GM19397 (cell line): ENCODE data around the gene EXOC6B.
A peak's percentile ranks its signal among the peaks of the same experiment; 100 is the strongest.

Experiments
- ATAC-seq: cut with Tn5 transposase; IDR thresholded peaks from one replicate; pipeline ENCODE4 v1.9.1; 2021; ENCODE audit warnings: mild to moderate bottlenecking, moderate library complexity; ENCODE audit not compliant: unreplicated experiment

EXOC6B gene

GRCh38 chr2:72825257-72826155 is at the start of gene EXOC6B:
Gene EXOC6B, minus strand, starts transcription at chr2:72826033.
- peak; percentile 97 for ATAC-seq

DNA sequence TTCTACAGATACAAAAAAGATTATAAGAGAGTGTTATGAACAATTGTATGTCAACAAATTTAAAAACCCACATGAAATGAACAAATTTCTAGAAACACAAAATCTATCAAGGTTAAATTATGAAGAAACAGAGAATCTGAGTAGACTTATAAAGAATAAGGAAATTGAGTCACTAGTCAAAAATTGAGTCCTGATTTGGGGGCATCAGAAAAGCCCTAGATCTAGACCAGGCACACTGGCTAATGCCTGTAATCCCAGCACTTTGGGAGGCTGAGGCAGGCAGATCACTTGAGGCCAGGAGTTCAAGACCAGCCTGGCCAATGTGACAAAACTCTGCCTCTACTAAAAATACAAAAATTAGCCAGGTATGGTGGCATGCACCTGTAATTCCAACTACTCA is 46.0 kb upstream of the EXOC6B start:
- no peak for ATAC-seq

GRCh38 chr2:72871060-72871459 is 45.2 kb upstream of the EXOC6B start:
- no peak for ATAC-seq

DNA sequence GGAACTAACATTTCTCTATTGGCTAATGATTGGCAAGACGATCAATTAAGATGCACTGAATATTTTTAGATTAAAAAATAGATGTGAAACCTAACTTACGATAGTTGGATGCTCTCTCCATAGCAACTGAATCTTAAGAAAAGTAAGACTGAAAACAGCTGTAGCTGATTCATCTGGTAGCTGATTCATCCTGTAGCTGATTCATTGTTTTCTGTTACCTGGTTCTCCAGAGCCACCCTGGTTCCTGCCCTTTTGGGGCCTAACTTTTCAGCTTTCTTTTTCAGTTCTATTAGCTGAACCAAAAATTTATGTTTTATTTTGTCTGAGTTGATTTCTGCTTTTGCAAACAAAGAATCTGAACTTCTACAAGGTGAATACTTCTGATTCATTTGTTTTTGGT is 38.7 kb upstream of the EXOC6B start:
- no peak for ATAC-seq

GRCh38 chr2:72863046-72863445 is 37.2 kb upstream of the EXOC6B start:
- no peak for ATAC-seq

DNA sequence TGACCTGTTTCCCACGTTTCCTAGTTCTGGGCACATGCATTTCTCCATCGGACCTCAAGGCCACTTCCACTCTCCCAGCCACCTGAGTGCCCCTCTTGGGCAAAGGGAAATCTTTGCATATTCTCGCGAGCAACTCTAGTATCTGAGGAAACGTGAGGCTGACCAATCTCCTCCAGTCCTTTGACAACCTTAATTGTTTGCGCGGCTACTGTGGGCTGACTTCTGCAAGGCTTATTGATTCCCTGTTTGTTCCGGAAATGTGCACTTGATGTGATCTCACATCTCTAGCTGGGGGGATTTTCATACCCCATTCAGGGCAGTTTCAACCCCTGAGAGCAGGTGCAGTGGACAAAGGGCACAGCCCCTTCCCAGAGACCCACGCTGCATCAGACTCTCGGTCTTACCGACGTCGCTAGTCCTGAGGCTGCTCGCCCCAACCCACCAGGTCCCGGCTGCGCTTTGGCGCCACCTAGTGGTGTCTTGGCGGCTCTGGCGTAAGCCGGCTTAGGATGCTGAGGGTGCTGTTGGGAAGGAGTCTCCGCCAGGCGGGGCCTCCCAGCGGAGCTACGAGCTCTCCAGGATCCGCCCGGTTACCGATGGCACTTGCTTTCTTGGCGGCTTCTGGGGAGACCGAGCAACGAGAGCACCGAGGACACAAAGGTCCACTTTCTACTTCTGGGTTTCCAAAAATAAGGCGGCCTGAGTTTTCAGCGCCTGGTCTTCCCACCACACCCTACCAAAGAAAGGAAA is 36.6 kb upstream of the EXOC6B start:
- ATAC-seq = peak; percentile 97

DNA sequence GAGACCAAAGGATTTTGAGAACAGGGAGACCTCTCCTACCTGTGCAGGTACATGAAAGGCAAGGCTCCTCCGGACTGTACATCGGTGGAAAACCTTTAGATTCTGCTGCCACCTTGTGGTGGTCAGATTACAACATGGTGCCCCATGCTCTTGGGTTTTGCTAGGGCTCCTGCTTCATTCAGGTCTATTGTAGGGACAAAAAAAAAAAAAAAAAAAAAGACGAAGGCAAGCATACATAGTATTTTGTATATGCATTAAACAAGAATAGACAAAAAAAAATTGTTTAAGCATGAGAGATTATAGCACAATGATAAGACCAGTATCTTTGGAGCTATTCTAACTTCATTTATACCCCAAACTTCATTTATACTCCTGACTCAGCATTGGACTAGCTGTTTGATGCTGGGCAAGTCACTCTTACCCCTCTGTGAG is 34.0 kb upstream of the EXOC6B start:
- ATAC-seq = no peak

DNA sequence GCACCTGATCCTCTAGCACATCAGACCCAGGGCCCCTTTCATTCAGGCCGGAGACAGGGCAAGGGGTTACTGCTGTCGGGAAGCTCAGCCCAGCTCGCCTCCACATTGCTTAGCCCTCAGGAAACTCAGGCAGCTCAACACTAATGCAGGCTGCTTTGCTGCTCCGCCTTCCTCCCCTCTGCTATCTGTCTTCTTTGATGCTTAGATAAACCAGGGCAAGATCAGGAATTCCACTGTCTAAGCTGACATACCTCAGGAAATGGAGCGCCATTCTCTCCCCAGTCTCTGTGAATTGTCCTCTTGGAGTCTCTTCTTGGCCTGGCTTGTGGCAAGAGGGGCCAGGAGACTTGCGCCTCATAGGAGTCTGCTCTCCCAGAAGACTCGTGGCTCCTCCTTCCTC is 25.5 kb upstream of the EXOC6B start:
- ATAC-seq = no peak

DNA sequence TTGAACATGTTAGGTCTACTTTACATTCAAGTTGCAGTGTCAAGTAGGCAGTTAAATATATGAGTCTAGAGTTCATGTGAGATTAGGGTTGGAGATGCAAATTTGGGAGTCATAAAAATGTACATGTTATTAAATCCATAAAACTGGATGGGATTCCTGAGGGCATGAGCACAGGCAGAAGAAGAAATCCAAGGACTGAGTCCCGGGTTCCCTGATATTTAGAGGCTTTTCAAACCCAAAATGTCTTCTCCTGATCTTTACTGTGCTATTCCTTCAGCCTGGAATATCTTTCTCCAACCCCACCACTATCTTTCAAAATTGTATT is 23.3 kb upstream of the EXOC6B start:
- ATAC-seq = no peak

DNA sequence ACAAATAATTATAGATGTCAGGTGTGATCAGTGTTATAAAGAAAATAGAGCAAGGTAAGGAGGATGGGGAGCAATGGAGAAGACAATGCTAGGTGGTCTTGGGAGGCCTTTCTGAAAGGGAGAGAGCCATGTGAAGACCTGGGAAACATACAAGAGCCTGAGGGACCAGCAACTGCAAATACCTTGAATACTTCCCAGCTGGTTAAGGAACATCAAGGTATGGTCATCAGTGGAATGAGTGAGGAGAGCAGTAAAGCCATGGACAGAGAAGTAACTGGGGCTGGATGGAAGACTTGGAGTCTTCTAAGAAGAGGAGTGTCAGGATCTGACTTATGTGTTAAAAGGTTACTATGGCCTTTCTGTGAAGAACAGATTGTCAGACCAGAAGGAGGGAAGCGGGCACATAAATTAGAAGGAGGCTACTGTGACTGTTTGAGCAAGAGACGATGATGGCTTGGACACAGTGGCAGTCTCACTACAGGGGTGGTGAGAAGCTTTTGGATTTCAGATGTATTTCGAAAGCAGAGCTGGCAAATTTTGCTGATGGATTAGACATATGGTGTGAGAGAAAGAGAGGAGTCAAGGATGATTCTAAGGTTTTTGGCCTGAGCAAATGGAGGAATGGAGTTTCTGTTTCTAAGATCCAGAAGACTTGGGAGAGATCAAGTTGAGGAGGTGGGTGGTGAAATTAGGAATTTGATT is 22.8 kb upstream of the EXOC6B start:
- ATAC-seq = no peak

GRCh38 chr2:72847534-72848315 is 21.9 kb upstream of the EXOC6B start:
- ATAC-seq = no peak

GRCh38 chr2:72846171-72847095 is 20.6 kb upstream of the EXOC6B start:
- ATAC-seq = peak; percentile 83

DNA sequence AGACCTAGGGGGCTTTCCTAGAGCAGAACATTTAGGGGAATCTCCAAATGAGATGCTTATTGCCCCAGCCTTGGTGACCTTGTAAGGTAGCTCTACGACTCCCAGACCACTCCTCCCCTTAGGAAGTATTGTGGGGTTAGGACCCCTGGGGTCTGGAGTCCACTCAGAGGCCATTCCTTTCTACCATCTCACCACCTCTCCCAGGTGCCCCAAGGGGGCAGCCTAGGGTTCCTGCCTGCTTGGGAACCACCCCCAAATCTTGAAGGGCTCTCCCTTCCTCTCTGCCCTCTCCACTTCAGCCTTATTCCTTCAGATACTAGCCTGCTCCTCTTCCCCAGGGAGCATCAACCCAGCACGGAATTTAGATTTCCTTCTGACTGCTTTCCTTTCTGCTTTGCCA is 17.5 kb upstream of the EXOC6B start:
- no peak for ATAC-seq

- no peak for ATAC-seq
Measured at GRCh38 chr2:72841462-72842125, 15.8 kb upstream of the EXOC6B start.

DNA sequence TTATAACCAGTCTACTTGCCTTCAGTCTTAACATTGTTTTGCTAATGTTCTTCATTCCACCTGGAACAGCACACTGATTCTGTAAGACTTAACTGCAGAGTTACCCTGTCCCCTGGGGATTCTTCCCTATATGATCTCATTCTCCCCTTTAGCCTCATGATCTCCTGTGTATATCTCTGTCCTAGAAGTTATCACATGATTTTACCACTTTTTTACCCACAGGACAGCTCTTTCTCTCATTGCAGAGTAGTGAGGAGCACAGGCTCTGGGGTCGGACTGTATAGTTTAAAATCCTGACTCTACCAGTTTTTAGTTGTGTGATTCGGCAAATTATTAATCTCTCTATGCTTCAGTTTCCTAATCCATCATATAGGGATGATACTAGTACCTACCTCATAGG is 14.2 kb upstream of the EXOC6B start:
- no peak for ATAC-seq

DNA sequence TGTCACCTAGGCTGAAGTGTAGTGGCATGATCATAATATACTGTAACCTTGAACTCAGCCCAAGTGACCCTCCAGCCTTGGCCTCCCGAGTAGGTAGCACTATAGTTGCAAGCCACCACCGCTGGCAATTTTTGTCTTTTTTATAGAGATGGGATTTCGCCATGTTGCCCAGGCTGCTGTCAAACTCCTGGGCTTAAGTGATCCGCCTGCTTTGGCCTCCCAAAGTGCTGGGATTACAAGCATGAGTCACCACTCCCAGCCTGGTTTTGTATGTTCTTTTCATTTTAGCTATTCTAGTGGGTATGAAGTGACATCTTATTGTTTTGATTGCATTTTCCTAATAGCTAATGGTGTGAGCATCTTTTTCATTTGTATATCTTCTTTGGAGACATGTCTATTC is 11.3 kb upstream of the EXOC6B start:
- ATAC-seq = no peak

GRCh38 chr2:72835403-72835802 is 9.6 kb upstream of the EXOC6B start:
- no peak for ATAC-seq

- ATAC-seq = no peak
Measured at GRCh38 chr2:72834596-72834995, 8.8 kb upstream of the EXOC6B start.

DNA sequence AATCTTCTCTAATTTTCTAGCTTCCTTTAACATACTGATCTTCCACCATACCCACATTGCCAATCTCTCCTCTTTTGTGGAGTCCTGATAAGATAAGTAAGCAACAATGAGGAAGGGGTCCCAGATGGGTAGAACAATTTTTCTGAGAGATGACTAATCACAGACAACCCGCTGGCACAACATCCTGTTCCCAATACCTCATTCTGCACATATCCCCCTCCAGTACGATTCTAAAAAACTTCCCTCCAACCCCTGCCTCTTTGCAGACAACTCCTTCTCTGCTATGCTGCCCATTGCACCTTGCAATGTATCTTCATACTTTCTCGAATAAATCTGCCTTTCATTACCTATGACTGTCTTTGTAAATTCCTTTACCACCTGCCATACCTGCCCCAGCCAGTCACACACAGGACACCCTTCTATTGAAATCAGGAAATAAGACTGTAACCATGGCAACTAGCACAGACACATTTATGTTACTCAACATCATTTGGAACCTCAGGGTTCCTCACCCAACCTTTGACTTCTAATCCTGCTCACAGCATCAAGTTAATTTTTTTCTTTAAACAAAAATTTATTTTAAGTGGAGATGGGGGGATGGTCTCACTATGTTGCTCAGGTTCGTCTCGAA is 7.4 kb upstream of the EXOC6B start:
- no peak for ATAC-seq
